HepG2 (cell line): ENCODE measurements around the gene RABL6. TPM values are rescaled to one million over a fixed set of nuclear protein-coding genes. Genes with fewer than 3 reads are reported as not detected.

Source experiments
- ARID4A ChIP-seq: sonication (generic); formaldehyde crosslinking; IDR thresholded peaks from 2 replicates; pipeline ENCODE4 v1.5.0; 2020; ENCODE audit warnings: mild to moderate bottlenecking, missing genetic modification reagents, borderline replicate concordance
- ARNTL ChIP-seq: sonication (generic); formaldehyde crosslinking; IDR thresholded peaks from 2 replicates; pipeline ENCODE4 v1.4.0; 2020; ENCODE audit warnings: mild to moderate bottlenecking, missing genetic modification reagents
- KAT8 ChIP-seq: IDR thresholded peaks from 2 replicates; pipeline ENCODE4 v1.6.1; 2016; ENCODE audit warnings: missing genetic modification reagents, missing compliant biosample characterization
- MED1 ChIP-seq: sonication (generic); formaldehyde crosslinking; IDR thresholded peaks from 2 replicates; pipeline ENCODE4 v1.4.0; 2020; ENCODE audit warnings: missing genetic modification reagents
- SAP130 ChIP-seq: IDR thresholded peaks from 2 replicates; pipeline ENCODE4 v1.6.1; 2016; ENCODE audit warnings: low read depth
- TEAD3 ChIP-seq: optimal IDR thresholded peaks from 2 replicates; pipeline ENCODE3; 2016; ENCODE audit warnings: borderline replicate concordance
- ZBTB2 ChIP-seq: sonication (generic); formaldehyde crosslinking; IDR thresholded peaks from 2 replicates; pipeline ENCODE4 v1.8.0; 2022; ENCODE audit warnings: low read depth, missing genetic modification reagents
- ZMAT3 ChIP-seq: sonication (generic); formaldehyde crosslinking; conservative IDR thresholded peaks from 2 replicates; pipeline ENCODE4 v1.7.0; 2021; ENCODE audit warnings: missing genetic modification reagents
- ZNF512B ChIP-seq: sonication (generic); formaldehyde crosslinking; IDR thresholded peaks from 2 replicates; pipeline ENCODE4 v1.5.1; 2020; ENCODE audit warnings: missing genetic modification reagents, mild to moderate bottlenecking, borderline replicate concordance
- ZNF558 ChIP-seq: sonication (generic); formaldehyde crosslinking; IDR thresholded peaks from 2 replicates; pipeline ENCODE4 v1.9.0; 2022; ENCODE audit warnings: mild to moderate bottlenecking, missing genetic modification reagents, borderline replicate concordance
- ZNF598 ChIP-seq: sonication (generic); formaldehyde crosslinking; IDR thresholded peaks from 2 replicates; pipeline ENCODE4 v1.5.1; 2020; ENCODE audit warnings: mild to moderate bottlenecking, missing genetic modification reagents, borderline replicate concordance
- ZNF710 ChIP-seq: sonication (generic); formaldehyde crosslinking; IDR thresholded peaks from 2 replicates; pipeline ENCODE4 v1.5.0; 2020; ENCODE audit warnings: mild to moderate bottlenecking, missing genetic modification reagents, borderline replicate concordance
- ZNF792 ChIP-seq: IDR thresholded peaks from 2 replicates; pipeline ENCODE4 v1.6.1; 2016
- ZSCAN29 ChIP-seq: sonication (generic); formaldehyde crosslinking; conservative IDR thresholded peaks from 2 replicates; pipeline ENCODE4 v1.4.0; 2020; ENCODE audit warnings: mild to moderate bottlenecking, missing genetic modification reagents
- ZUFSP ChIP-seq: sonication (generic); formaldehyde crosslinking; IDR thresholded peaks from 2 replicates; pipeline ENCODE4 v1.9.0; 2021; ENCODE audit warnings: missing genetic modification reagents, mild to moderate bottlenecking, borderline replicate concordance
- polyA plus RNA-seq, 8 experiments: library from polyadenylated mRNA; depleted of rRNA in 3 of 8; stranded (reverse) in 7 of 8; unstranded in 1 of 8; fragments of >200 nt; fragmentation: Illumina TruSeq in 4 of 8; extraction: Trizol in 4 of 8; gene quantifications; 2 replicates each; pipeline versions ENCODE4 v1.2.1 to v1.2.3, GENCODE V29; 2011 to 2016; ENCODE audit warnings: low read depth in 4 of 8, missing spikeins in 1 of 8, mixed read lengths in 1 of 8; ENCODE audit not compliant: insufficient read depth in 1 of 8
- total RNA-seq, 5 experiments: library from RNA; depleted of rRNA; stranded (reverse); fragments of >200 nt; fragmentation: Illumina TruSeq; extraction: Trizol; gene quantifications; 2 replicates each; pipeline ENCODE4 v1.2.3, GENCODE V29; 2016; ENCODE audit warnings: low read depth in 1 of 5

The RABL6 gene
- total and polyA plus RNA-seq, 2 of the 13 experiments (the other 11 are each of a cell fraction or from before 2014, with no cell fraction given): 81.5 to 125 TPM

GRCh38 chr9:136796775-136797347, 10.9 kb upstream of the RABL6 start (continued):
- TF ChIP-seq ZNF710 (CRISPR knock-in tag) (0 out of 2 replicates have a peak, but pooled peaks have one; percentile 9), ARNTL (peak; percentile 69; the same call in 1 of the 2 replicates), ZMAT3 (CRISPR knock-in tag) (0 out of 2 replicates have a peak, but pooled peaks have one; percentile 45), ARID4A (CRISPR knock-in tag) (peak; percentile 27; the same call in 1 of the 2 replicates), ZNF558 (CRISPR knock-in tag) (0 out of 2 replicates have a peak, but pooled peaks have one; percentile 35), SAP130 (CRISPR knock-in tag) (peak; percentile 61), ZNF598 (CRISPR knock-in tag) (0 out of 2 replicates have a peak, but pooled peaks have one; percentile 10), ZUFSP (CRISPR knock-in tag) (0 out of 2 replicates have a peak, but pooled peaks have one; percentile 42), ZNF512B (CRISPR knock-in tag) (0 out of 2 replicates have a peak, but pooled peaks have one; percentile 27), TEAD3 (CRISPR knock-in tag) (peak; percentile 27), KAT8 (CRISPR knock-in tag) (0 out of 2 replicates have a peak, but pooled peaks have one; percentile 15), ZNF792 (0 out of 2 replicates have a peak, but pooled peaks have one; percentile 28), ZSCAN29 (CRISPR knock-in tag) (0 out of 2 replicates have a peak, but pooled peaks have one; percentile 52), MED1 (CRISPR knock-in tag) (peak; percentile 95), ZBTB2 (CRISPR knock-in tag) (0 out of 2 replicates have a peak, but pooled peaks have one; percentile 23)
